ENCODE measurements around the gene PCSK4.
"Not testable (repeated sequence)": the region's sequence is repeated elsewhere in the genome, so short reads cannot be mapped to it uniquely, and the experiment has no call there.

The PCSK4 gene

GRCh38 chr19:1522061-1522460 is 31.9 kb upstream of the PCSK4 start:
- DNase-seq (ENCODE audit: low spot score) = no peak

GRCh38 chr19:1521636-1522035 is 31.5 kb upstream of the PCSK4 start:
- DNase-seq (ENCODE audit: low spot score) = no peak

- no peak for DNase-seq (ENCODE audit: low spot score)
These were observed 30.1 kb upstream of the PCSK4 start for GRCh38 chr19:1520203-1520780.

- DNase-seq (ENCODE audit: low spot score) = not testable (repeated sequence)
These were observed 29.7 kb upstream of the PCSK4 start for GRCh38 chr19:1519802-1520201.

GRCh38 chr19:1518471-1518870 is 28.3 kb upstream of the PCSK4 start:
- no peak for DNase-seq (ENCODE audit: low spot score)

- DNase-seq (ENCODE audit: low spot score) = no peak
These were observed 26.2 kb upstream of the PCSK4 start for GRCh38 chr19:1516395-1516753.

GRCh38 chr19:1514986-1515721 is 25.0 kb upstream of the PCSK4 start:
- no peak for DNase-seq (ENCODE audit: low spot score)

GRCh38 chr19:1514295-1514661 is 24.1 kb upstream of the PCSK4 start:
- DNase-seq (ENCODE audit: low spot score) = no peak

- DNase-seq (ENCODE audit: low spot score) = peak; percentile 89
These were observed 23.5 kb upstream of the PCSK4 start for GRCh38 chr19:1513499-1514294.

- DNase-seq (ENCODE audit: low spot score) = peak; percentile 93
These were observed 22.7 kb upstream of the PCSK4 start, which contains the start of gene ADAMTSL5 for GRCh38 chr19:1512671-1513498. Gene ADAMTSL5, minus strand, starts transcription at chr19:1513019. Its CDS starts 2,076 bp downstream, at chr19:1510943.

- DNase-seq (ENCODE audit: low spot score) = no peak
These were observed 21.5 kb upstream of the PCSK4 start for GRCh38 chr19:1511318-1512317.

- DNase-seq (ENCODE audit: low spot score) = no peak
These were observed 20.7 kb upstream of the PCSK4 start for GRCh38 chr19:1510807-1511206.

GRCh38 chr19:1510442-1510806 is 20.3 kb upstream of the PCSK4 start:
- no peak for DNase-seq (ENCODE audit: low spot score)

GRCh38 chr19:1509602-1510441 is 19.7 kb upstream of the PCSK4 start:
- DNase-seq (ENCODE audit: low spot score) = no peak

GRCh38 chr19:1508507-1508856 is 18.3 kb upstream of the PCSK4 start:
- no peak for DNase-seq (ENCODE audit: low spot score)

- DNase-seq (ENCODE audit: low spot score) = peak; percentile 100
These were observed 17.8 kb upstream of the PCSK4 start for GRCh38 chr19:1507763-1508506.

- no peak for DNase-seq (ENCODE audit: low spot score)
These were observed 17.1 kb upstream of the PCSK4 start for GRCh38 chr19:1507192-1507660.

GRCh38 chr19:1505991-1506881 is 16.1 kb upstream of the PCSK4 start:
- DNase-seq (ENCODE audit: low spot score) = no peak

Measured in HuH-7.5 (cell line).